Activated CD4-positive, CD25-positive, alpha-beta regulatory T cell treated with anti-CD3 and anti-CD28 coated beads, Interleukin-2, amount 50 U/mL, for 24 hours (primary cell): ENCODE data around the gene GPC3.
"Not testable (repeated sequence)": the region's sequence is repeated elsewhere in the genome, so short reads cannot be mapped to it uniquely, and the experiment has no call there.

Experiments
- ATAC-seq, 2 donors: fragments of 150-1000 bp; cut with Tn5 transposase; one replicate each; pipeline ENCODE4 v1.10.0; 2021; ENCODE audit warnings: mild to moderate bottlenecking in 1 of 2, moderate library complexity in 1 of 2

Gene GPC3

DNA sequence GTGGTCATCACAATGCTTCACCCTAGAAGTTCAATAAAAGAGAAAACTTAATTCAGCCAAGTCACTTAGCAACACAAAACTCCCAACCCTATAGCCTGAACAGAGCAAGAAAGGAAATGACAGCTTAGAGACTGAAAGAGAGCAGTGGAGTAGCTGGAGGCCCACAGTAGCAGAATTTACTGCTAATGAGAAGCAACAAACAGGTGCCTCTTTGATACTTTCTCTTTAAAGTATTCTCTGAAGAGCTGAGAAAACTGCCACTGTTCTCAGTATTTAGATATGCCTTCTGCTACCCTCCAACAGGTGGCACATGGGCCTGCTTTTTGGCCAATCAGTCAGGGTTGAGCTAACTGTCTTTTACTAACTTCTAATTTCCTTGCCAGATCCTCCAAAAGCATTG, 240.0 kb downstream of the GPC3 start:
- ATAC-seq, result no peak

DNA sequence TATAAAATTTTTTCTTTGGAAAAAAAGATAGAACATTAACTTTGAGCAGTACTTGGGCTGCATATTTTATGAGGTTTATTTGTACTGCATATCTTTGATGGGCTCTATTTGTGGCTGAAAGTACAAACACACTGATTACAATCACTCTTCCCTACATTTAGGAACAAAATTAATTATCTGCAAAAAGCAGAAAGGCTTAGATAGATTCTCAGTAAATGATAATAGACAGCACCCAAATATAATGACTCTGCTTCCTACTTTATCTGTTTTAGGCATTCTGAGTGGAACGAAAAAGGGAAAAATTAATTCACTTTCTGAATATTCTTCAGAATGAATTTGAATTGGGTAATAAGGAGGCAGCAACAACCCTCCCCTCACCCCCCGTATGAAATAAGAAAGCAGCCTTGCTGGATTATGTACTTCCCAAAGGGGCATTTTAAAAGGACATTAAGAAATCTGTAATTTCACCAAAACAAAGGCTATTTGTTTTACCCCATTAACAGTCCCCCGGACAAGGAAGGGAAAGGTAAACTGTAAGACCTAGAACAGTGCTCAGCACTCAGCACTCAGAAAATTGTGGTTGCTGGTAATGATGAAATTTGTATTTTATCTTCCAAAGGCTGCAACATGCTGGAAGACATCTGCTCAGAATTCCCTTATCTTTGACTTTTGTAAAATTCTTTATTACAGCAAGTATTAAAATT, 242.6 kb downstream of the GPC3 start:
- ATAC-seq, result no peak

DNA sequence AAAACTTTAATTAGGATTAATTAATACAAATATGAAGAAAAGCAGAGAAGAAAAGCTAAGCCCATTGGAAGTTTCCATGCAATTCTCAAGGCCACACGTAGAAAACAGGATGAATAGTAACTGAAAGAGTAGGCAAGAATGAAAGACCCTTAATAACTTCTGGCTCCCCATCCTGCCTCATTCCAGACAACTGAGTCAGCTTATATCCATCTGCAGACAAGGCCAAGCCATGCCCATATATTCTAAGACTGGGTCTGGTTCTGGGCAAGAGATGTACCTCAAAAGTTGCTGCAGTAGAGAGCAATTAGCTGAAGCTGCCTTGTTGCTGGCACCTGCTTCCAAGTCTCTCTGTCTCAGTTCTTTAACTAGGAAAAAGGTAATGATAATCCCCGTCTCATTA, 244.1 kb downstream of the GPC3 start:
- no peak for ATAC-seq

DNA sequence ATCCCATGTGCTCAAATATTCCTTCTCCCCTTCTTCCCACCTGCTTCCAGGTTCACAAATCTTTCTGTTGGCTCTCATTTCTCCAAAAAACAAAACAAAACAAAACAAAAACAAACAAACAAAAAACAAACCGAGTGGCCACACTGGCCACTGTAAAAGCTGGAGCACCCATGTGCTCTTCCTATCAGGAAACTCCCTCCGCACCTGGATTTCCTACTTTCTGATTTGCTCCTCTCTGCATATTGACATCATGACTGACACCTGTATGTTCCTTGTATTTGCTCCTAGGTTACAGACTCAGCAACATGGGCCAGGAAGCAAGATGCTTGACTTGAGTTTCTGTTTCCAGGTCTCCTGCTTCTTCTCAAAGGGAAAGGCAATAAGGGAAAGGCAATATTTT, 258.8 kb downstream of the GPC3 start:
- no peak for ATAC-seq

DNA sequence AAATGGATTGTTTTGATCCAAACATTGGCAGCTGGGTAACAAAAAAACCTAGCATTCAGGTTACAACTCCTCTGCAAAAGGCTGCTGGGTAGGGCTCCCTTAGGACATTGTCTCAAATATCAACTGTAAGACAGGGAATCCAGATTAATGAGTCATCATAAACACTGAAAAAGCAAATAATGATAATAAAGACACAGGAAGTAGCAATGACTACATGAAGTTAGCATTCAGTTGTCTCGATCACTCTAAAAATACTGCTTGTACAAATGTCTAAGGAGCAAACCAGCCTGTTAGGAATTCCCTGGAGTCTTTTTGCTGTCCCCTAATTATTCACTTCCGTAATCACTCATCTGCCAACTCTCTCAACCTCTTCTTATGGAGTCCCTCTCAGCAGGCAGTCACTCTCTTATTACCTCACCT, 259.2 kb downstream of the GPC3 start:
- ATAC-seq, result no peak

DNA sequence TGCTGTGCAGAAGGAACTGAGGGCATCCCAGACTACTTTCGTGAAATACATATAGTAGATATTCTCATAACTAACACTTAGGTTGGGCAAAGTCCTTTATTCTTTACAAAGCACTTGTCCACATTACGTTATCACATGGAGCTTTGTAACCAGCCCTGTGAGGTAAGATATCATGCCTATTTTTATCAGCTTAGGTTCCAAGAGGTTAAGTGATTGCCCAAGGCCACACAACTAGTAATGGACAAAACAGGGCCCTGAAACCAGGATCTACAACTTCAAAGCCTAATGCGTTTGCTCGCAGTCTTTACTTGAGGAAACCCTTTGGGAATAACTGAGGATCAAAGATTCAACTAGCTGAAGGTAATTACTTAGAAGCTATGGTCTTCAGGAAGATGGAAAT, 261.5 kb downstream of the GPC3 start:
- no peak for ATAC-seq

DNA sequence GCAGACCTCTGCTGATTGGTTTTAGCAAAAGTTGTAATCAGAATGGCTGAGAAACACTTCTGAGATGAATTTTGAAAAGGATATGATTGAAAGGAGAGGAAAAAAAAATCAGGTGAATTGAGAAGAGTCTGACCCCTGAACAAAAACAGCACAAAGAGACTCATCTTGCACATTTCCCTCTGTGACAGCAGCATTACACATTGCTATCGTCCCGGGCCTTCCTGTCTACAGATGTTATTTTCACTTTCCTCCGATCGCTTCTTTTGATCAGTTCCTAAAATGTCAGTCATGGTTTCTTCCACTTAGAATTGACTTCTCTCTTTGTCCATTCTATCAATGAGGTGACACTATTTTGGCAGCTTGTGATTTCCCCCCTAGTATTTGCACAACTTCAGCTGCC, 262.6 kb downstream of the GPC3 start:
- no peak for ATAC-seq

DNA sequence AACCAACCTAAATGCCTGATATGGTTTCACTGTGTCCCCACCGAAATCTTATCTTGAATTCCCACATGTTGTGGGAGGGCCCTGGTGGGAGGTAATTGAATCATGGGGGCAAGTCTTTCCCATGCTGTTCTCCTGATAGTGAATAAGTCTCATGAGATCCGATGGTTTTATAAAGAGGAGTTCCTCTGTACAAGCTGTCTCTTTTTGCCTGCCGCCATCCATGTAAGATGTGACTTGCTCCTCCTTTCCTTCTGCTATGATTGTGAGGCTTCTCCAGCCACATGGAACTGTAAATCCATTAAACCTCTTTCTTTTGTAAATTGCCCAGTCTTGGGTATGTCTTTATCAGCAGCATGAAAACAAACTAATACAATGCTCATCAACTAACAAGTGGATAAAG, 265.1 kb downstream of the GPC3 start:
- not testable (repeated sequence) for ATAC-seq

DNA sequence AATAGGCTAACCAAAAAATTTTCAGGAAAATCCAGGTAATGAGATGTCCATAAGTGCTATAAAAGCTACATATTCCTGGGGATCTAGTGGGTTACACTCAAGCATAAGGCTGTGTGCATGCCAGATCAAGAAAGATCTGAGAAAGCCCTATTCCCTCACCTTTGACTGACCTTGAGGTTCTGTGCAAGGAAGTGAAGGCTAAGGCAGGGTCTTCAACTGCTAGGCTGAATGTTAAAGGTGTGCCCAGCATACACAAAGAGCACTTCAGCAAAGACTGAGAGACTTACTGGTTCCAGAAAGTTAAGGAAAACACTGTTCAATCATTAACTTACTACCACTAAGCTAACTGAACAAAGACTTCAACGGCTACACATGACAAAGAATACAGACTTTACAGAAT, 269.7 kb downstream of the GPC3 start:
- ATAC-seq, result no peak

DNA sequence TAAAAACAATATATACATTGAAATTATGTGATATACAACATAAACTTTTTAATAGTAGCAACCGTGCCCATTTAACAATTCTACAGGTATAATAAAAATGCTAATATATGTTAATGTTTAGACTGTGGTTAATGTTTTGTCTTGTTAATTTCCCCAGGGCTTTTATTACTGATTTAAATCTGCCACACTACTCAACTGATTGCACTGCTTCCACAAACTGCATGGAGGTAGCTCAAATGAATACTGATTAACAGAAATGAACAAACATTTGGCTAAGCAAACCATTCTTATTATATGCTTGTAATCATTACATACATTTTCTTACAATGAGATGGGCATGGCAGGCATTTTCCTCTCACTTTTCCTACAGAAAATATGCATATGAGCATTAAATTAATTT, 275.9 kb downstream of the GPC3 start:
- ATAC-seq, result no peak

DNA sequence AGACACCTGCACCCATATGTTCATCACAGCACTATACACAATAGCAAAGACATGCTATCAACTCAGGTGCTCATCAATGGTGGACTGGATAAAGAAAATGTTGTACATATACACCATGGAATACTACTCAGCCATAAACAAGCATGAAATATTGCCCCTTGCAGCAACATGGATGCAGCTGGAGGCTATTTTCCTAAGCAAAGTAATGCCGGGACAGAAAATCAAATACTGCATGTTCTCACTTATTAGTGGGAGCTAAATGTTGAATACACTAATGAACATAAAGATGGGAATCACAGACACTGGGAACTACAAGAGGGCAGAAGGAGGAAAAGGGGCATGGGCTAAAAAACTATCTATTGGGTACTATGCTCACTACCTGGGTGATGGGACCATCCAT, 278.5 kb downstream of the GPC3 start:
- no peak for ATAC-seq

DNA sequence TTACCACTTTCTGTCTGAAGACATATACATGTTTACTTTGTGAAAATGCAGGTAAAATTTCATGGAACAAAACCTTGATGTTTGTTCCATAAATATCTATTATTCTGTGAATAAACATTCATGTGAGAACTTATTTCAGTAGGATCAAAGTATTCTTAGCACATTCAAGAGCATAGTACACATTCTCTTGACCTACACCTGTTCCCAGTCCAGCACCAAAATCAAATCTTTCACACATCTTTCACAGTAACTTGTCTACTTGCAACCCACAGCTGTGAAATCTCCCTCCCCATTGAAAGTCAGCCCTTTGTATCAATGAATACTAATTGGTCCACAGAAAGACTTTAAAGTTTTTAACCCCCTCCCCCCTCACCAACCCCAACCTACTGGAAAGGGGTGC, 283.2 kb downstream of the GPC3 start:
- no peak for ATAC-seq

DNA sequence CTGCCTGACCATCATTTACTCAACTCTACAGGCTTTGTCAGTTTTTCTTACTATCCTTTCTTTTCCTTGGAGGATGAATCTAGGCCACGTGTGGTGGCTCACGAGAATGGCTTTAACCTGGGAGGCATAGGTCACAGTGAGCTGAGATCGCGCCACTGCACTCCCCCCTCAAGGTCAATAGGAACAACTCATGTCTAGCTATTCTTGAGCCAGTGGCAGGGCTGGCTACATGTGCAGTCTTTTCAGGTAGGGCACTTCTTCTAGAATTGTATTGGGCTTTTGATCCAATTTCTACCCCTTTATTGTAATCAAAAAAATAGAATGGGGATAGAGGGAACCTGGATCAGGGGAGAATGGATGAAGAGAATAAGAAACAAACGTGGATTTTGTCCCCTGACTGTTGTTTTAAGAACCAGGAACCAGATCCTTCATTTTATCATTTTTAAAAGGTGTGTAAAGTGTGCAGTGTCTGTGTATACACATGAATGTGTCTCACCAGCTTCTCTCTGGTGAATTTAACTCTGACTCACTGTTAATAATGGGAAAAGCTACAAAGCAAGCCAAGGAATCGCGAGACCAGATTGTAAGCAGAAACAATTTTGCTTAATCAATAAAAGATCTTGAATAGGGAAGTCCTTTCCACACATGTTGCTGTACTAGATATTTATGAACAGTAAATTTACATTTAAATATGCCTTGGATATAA, 286.2 kb downstream of the GPC3 start:
- no peak for ATAC-seq

DNA sequence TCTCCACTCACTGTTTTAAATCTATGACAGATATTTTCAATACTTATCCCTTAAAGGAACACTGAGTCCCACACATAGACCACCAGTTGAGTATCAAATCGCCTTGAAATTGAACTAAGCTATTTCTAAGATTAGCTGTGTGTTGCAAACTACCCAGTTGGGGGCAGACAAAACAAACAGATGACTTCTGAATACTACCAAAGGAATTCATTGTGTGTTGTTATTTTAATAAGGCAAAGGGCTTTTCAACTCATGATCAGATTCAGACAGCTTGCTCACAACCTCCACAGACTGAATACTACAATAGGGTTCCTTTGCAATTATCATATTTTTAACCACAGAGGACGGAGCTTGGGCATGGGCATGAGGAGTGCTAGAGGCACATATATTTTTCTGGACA, 287.1 kb downstream of the GPC3 start:
- no peak for ATAC-seq

DNA sequence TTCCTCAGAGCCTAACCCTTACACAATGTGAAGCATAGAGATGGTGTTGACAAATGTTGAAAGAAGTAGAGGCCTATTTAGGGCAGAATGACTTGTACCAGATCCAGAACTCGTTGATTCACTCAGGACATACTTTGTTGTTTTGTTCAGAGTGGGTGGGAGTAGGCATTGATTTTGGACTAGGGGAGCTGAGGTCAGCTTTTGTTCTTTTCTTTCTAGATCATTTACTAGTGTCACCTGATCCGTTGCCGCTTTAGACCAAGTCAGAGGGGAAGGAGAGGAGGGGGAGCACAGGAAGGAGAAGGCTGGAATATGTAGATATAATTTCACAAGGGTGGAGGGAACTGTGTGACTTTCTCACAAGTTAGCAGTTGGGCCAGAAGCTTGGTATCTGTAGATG, 287.7 kb downstream of the GPC3 start:
- no peak for ATAC-seq

DNA sequence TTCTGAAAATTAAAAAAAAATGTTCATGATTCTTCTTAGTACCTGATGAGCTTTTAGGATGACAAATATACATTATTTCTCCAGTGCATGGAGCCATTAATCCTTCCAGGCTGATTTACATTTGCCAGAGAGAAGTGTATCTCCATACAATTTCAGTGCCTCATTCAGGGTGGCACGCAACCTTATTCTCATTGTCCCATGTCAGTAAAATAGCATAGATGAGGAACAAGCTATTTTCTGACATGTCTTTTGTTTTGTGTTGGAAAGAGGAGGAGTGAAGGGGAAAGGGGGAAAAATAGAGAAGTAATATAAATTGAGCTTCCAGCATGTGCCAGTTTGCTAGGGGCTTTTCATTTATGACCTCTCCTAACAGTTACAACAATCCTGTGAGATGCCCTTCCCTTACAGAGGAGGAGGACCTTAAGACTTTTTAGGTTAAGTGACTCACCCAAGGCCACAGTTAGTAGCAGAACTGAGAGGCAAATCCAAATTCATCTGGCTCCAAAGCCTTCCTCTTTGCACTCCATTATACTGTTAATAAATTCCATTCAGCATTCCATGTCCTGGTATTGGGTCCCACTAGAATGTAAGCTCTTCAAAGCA, 295.3 kb downstream of the GPC3 start:
- ATAC-seq, result no peak

DNA sequence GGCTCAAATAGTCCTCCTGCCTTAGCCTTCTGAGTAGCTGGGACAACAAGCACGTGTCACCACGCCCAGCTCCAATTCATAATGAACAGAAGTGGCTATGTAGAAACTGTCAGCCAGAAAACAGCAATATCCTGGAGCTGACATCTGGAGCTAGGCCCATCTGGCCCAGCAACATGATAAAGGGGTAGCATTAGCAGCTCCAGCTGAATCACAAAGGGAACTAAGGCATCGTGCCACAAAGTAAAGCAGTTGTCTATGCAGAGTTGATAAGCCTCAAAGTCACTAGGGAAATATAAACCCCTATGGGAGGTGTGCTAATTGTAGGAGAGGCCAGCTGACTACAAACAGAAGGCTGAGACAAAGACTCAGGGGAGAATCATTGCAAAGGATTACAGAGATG, 299.6 kb downstream of the GPC3 start:
- no peak for ATAC-seq

DNA sequence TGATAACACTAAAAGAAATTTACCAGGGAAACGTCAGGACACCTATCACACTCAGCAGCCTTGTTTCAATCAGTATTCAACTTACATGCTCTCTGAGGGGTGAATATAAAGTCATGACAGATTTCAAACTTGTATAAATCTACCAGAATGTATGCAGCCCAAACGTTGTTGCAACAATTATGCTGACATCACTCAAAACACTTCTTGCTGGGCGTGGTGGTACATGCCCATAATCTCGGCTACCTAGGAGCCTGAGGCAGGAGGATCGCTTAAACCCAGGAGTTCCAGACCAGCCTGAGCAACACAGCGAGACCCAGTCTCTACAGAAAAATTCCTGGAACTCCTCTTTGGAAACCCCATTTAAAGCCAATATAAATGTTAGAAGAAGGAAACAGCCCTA, 303.5 kb downstream of the GPC3 start:
- no peak for ATAC-seq

DNA sequence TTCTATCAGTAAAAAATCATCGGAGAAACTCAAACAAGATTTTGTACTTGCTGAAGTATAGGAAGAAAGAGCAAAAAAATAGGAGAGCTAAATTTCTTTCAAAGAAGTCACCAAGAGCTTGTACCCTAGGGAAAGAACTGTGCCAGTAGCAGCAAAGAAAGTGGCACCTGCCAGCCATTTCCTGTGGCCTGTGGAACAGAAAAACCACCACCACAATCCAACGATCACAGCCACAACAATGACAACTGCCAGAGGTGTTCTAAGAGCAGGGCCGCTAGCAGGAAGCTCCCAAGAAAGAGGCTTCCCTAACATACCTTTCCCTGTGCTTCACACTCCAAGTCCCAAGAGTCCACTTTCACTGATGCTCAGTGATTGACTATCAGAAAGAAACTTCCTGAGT, 304.0 kb downstream of the GPC3 start:
- no peak for ATAC-seq

DNA sequence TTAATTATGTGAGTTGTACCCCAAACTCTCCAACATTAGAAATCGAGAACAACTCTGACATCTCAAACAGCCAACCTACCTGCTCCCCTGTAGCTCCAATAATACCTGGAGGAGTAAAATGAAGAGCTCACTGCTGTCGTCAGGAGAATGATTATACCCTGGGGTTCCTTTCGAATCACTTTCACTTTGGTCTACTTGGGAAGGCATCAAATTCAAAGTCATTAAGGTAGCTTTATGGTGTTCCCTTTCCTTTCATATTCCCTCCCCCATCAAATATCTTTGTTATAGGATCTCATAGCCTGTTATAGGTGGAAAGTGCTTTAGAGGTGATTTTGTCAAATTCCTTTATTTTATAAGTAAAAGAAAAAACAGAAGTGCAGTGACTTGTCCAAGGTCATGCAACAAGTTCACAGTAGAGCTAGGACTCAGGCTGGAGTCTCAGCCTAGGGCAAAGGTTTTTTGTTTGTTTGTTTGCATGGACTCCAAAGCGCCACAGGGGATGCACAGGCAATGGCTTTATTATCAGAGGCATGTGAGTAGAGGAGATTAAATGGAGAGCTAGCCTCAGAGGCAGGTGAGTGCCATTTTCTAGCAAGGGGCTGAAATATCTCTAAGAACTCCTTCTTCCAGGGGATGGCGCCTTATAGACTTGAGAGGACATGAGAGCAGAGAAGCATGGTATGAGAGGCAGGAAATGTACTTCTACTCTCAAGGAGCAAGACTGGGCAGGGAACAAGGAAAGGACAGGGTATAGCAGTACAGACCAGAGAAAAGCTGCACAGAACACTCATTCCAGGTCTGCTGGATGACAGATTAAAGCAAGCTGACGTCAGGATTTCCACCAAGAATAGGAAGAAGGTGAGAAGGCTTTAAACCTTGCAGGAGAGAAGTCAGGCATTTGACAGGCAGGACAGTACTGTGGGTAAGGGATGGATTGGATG, 308.0 kb downstream of the GPC3 start:
- ATAC-seq, result no peak

DNA sequence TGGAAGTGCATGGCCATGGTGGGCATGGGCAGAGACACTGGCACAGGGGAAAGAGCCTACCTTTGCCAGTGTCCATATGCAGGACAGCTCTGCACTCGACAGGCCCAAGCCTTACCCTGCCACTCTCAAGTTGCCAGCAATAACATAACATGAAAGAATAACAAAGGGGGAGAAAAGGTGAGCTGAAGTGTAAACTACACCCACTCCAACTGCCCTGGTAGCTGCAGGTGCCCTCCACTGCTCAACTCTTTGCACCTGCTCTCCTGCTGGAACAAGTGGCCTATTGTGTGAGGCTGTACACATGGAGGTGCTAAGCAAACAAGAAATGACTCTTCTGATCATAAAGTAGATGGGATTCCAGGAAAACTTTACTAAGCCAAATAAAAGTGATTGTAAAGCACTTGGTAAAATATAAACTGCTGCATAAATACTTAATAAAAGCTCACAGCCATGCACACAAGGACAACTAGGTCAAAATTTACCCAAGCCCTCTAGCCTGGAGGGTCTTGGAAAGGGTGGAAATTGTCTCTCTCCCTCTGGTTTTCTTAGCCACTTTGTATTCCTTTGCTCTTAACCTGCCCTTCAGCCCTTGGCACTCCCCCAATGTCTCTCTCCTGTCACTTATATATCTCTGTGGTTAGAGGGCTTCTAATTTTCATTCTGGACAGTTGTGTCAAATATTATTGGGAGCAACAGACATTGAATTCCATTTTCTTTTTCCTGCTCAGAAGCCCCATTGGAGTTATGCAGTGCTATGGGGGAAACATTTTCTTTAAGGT, 308.9 kb downstream of the GPC3 start:
- no peak for ATAC-seq

DNA sequence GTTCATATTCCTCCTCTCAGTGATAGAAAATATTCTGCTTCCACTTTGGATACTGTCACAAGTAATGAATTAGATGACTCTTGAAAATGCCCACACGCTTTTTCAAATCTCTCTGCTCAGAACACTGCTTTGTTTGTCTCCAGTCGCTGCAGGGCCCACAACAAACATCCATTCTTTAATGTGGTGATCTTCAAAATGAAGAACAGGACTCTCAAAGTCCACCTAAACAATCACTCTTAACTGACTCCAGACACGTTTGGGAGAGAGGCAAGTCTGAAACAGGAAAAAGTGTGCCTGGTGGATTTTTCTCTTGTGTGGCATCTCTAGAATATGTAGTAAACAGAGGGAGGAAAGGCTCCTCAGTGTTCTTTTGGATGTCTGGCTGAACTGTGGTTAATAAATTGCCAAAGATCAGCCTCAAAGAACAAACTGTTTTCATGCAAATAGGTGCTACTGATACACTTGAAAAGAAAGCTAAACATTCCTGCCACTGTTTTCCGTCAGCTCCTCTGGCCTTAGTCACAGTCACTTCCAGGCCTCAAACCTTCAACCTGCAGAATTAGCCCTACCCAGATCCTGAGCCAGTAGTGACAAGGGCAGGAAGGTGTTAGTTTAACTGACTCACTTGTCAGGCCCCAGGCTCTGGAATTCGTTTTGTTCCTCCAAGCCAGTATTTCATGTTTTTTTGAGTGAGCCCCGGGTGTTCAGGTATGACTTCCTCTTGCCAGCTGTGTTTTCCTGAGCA, 310.5 kb downstream of the GPC3 start:
- ATAC-seq, result no peak
